Activated CD8-positive, alpha-beta memory T cell treated with anti-CD3 and anti-CD28 coated beads for 24 hours (primary cell): ENCODE results near the gene FOXN4.

Experiments
- DNase-seq: peaks from one replicate; pipeline ENCODE4 v3.0.0-alpha.2; 2020

Gene FOXN4

GRCh38 chr12:109256011-109256410 lies 53.1 kb downstream of the FOXN4 start:
- no peak for DNase-seq

- no peak for DNase-seq
Observed at GRCh38 chr12:109255377-109255776, 53.7 kb downstream of the FOXN4 start.

- no peak for DNase-seq
Observed at GRCh38 chr12:109253913-109254544, 55.1 kb downstream of the FOXN4 start.

- DNase-seq: no peak
Observed at GRCh38 chr12:109252799-109253198, 56.3 kb downstream of the FOXN4 start.

- no peak for DNase-seq
Observed at GRCh38 chr12:109250523-109250922, 58.6 kb downstream of the FOXN4 start.

GRCh38 chr12:109247831-109248654 lies 61.0 kb downstream of the FOXN4 start:
- DNase-seq: no peak

- no peak for DNase-seq
Observed at GRCh38 chr12:109246221-109246620, 62.9 kb downstream of the FOXN4 start.

GRCh38 chr12:109244073-109244472 lies 65.0 kb downstream of the FOXN4 start:
- DNase-seq: no peak

- DNase-seq: no peak
Observed at GRCh38 chr12:109241936-109242335, 67.1 kb downstream of the FOXN4 start.

- no peak for DNase-seq
Observed at GRCh38 chr12:109240365-109240764, 68.7 kb downstream of the FOXN4 start.

GRCh38 chr12:109239691-109240090 lies 69.4 kb downstream of the FOXN4 start:
- no peak for DNase-seq

- DNase-seq: no peak
Observed at GRCh38 chr12:109239179-109239578, 69.9 kb downstream of the FOXN4 start.

- no peak for DNase-seq
Observed at GRCh38 chr12:109236257-109236656, 72.8 kb downstream of the FOXN4 start.

GRCh38 chr12:109234012-109234411 lies 75.1 kb downstream of the FOXN4 start:
- no peak for DNase-seq

- no peak for DNase-seq
Observed at GRCh38 chr12:109232731-109233130, 76.4 kb downstream of the FOXN4 start.

GRCh38 chr12:109230193-109230592 lies 78.9 kb downstream of the FOXN4 start:
- no peak for DNase-seq

GRCh38 chr12:109228664-109229063 lies 80.4 kb downstream of the FOXN4 start:
- no peak for DNase-seq
